ENCODE results near the gene STK32B.
A peak's percentile ranks its signal among the peaks of the same experiment; 100 is the strongest.

DNA sequence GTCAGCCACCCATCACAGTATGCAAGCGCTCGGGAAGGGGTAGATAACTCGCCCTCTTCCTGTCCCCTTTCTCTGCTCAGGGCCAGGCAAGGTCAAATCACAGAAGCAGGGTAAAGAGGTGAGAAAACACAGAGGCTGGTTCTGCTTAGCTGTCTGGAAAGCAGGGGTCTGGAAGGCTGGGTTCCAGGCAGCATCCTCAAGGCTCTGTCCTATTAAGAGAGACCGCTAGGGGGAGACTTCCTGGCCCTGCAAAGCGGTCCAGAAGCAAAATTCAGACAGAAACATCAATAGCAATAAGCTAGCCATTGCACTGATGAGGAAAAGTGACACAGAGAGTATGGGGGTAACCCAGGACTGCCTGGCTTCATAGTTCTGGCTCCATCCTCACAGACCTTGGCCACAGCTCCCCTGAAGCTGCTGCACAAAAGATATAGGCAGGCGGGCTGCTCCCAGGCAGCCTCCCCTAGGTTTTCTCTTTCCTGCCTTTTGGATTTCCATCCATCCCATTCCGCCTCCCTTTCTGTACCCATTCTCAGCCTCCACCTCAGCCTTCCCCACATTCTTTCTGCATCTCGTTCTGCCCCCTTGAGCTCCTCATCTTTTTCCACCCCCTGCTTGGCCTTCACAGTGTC lies 348.6 kb downstream of the STK32B start:
- TF ChIP-seq, protein P1, sequence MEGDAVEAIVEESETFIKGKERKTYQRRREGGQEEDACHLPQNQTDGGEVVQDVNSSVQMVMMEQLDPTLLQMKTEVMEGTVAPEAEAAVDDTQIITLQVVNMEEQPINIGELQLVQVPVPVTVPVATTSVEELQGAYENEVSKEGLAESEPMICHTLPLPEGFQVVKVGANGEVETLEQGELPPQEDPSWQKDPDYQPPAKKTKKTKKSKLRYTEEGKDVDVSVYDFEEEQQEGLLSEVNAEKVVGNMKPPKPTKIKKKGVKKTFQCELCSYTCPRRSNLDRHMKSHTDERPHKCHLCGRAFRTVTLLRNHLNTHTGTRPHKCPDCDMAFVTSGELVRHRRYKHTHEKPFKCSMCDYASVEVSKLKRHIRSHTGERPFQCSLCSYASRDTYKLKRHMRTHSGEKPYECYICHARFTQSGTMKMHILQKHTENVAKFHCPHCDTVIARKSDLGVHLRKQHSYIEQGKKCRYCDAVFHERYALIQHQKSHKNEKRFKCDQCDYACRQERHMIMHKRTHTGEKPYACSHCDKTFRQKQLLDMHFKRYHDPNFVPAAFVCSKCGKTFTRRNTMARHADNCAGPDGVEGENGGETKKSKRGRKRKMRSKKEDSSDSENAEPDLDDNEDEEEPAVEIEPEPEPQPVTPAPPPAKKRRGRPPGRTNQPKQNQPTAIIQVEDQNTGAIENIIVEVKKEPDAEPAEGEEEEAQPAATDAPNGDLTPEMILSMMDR (IDR thresholded peaks at IDR 0.05): peak in 3 of 6 experiments; percentile 15 to 24 (median 23)
- no peak for TF ChIP-seq POLR2A (IDR thresholded peaks at IDR 0.05)
- no peak for TF ChIP-seq EP300 (IDR thresholded peaks at IDR 0.05)

Data from upper lobe of left lung (tissue), 4 donors.